ENCODE data around the gene CAMKMT. TPM values are rescaled to one million over a fixed set of nuclear protein-coding genes. Genes with fewer than 3 reads are reported as not detected.
A peak's percentile ranks its signal among the peaks of the same experiment; 100 is the strongest.

CAMKMT gene
- total RNA-seq, 2 experiments from 2014 or later: 11.9 to 13.9 TPM

DNA sequence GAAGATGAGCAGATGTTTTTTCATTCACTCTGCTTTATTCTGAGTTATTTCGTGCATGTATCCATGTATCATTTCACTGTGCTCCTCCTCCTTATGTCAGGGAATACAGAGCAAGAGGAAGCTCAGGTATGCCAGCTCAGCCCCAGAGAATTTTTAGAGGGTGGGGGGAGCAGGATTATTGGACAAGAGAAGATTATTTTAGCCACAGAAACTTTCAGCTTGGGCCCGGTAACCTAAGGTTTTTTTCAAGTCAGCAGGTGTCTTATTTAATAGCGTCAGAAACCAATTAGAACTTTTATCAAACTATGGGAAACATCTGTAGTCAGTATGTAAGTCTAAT, 346.9 kb downstream of the CAMKMT start:
- no peaks in the 10 kb centered on the region for H3K27me3 Mint-ChIP-seq
- Histone ChIP-seq H3K9me3 (ENCODE audit: control insufficient read depth in 1 of 2, insufficient read depth in 1 of 2, low read length in 2 of 2) (no peaks in the 10 kb centered on the region), H3K27ac (ENCODE audit: low read depth in 1 of 2, low read length in 2 of 2) (no peak overlapping the region), H3K4me1 (ENCODE audit: insufficient read depth, low read length) (peaks cover 2% of the 10 kb centered on the region), H3K36me3 (ENCODE audit: insufficient read depth, low read length) (no peaks in the 10 kb centered on the region), H3K27me3 (ENCODE audit: control insufficient read depth in 1 of 2, insufficient read depth in 2 of 2, low read length in 2 of 2) (no peaks in the 10 kb centered on the region), H3K4me3 (ENCODE audit: low read length) (no peak overlapping the region)
- H3K36me3 Mint-ChIP-seq (ENCODE audit: low read depth): peaks cover 12% of the 10 kb centered on the region
- H3K4me3 Mint-ChIP-seq: no peak overlapping the region
- TF ChIP-seq, protein P1, sequence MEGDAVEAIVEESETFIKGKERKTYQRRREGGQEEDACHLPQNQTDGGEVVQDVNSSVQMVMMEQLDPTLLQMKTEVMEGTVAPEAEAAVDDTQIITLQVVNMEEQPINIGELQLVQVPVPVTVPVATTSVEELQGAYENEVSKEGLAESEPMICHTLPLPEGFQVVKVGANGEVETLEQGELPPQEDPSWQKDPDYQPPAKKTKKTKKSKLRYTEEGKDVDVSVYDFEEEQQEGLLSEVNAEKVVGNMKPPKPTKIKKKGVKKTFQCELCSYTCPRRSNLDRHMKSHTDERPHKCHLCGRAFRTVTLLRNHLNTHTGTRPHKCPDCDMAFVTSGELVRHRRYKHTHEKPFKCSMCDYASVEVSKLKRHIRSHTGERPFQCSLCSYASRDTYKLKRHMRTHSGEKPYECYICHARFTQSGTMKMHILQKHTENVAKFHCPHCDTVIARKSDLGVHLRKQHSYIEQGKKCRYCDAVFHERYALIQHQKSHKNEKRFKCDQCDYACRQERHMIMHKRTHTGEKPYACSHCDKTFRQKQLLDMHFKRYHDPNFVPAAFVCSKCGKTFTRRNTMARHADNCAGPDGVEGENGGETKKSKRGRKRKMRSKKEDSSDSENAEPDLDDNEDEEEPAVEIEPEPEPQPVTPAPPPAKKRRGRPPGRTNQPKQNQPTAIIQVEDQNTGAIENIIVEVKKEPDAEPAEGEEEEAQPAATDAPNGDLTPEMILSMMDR (IDR thresholded peaks at IDR 0.05): no peak
- ChIA-PET POLR2A (no interaction called here), CTCF (no interaction called here)
- peaks cover 20% of the 10 kb centered on the region for H3K4me1 Mint-ChIP-seq (ENCODE audit: low read depth)
- DNase-seq (no peak), ATAC-seq (ENCODE audit: poor library complexity) (no peak)
- no peak overlapping the region for H3K27ac Mint-ChIP-seq
- no peaks in the 10 kb centered on the region for H3K9me3 Mint-ChIP-seq
- intact Hi-C loops (cut with DNase I, micrococcal nuclease): no loop called here

DNA sequence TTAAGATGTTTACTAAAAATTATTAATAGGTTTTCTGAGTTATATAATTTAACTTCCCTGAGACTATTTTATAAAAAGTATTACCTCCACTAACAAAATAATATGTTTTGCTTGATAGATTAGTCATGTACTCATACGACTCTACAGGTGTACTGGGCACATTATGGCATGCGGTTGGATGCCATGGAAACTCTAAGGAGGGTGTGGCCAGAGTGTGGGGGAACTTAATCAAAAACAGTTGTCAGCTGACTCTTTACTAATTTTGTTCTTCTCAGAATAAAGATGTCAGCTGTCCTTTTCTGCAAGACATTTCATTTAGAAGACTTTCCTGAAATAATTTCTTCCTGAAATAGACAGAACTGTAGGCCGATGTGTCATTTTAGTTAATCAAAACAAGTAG, 351.4 kb downstream of the CAMKMT start:
- no peak overlapping the region for H3K27ac ChIP-seq (ENCODE audit: low read depth in 1 of 2, low read length in 2 of 2)
- Mint-ChIP-seq H3K27me3 (no peaks in the 10 kb centered on the region), H3K9me3 (no peaks in the 10 kb centered on the region), H3K4me1 (ENCODE audit: low read depth) (peaks cover 5% of the 10 kb centered on the region), H3K36me3 (ENCODE audit: low read depth) (peaks cover 5% of the 10 kb centered on the region), H3K4me3 (no peak overlapping the region), H3K27ac (no peak overlapping the region)
- H3K4me1 ChIP-seq (ENCODE audit: insufficient read depth, low read length): peaks cover 2% of the 10 kb centered on the region
- no peaks in the 10 kb centered on the region for H3K27me3 ChIP-seq (ENCODE audit: control insufficient read depth in 1 of 2, insufficient read depth in 2 of 2, low read length in 2 of 2)
- DNase-seq (peak in 4 of 14 experiments; percentile 3 to 23 (median 4)), ATAC-seq (ENCODE audit: poor library complexity) (no peak)
- CTCF ChIA-PET: no interaction called here
- no peaks in the 10 kb centered on the region for H3K9me3 ChIP-seq (ENCODE audit: control insufficient read depth in 1 of 2, insufficient read depth in 1 of 2, low read length in 2 of 2)
- H3K36me3 ChIP-seq (ENCODE audit: insufficient read depth, low read length): no peaks in the 10 kb centered on the region
- H3K4me3 ChIP-seq (ENCODE audit: low read length): no peak overlapping the region
- TF ChIP-seq, protein P1 (IDR thresholded peaks at IDR 0.05): no peak
- POLR2A ChIA-PET: no interaction called here
- intact Hi-C loops (cut with DNase I, micrococcal nuclease): no loop called here

DNA sequence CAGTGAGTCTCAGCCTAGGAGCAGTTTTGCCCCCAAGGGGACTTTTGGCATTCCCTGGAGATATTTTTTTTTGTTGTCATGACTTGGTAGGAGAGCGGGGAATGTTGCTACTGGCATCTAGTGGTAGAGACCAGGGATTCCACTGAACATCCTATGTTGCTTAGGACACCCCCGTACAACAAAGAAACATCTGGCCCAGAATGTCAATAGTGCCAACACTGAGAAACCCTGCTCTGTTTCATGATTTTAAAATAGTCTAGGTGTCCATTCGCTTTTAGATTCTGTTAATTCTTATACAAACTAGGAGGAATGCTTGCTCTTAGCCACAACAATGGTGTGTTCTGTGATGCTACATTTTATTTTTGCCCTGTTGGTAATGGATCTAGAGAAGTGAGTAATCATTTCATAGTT, 353.9 kb downstream of the CAMKMT start:
- no peaks in the 10 kb centered on the region for H3K27me3 Mint-ChIP-seq
- POLR2A ChIA-PET: no interaction called here
- Histone ChIP-seq H3K36me3 (ENCODE audit: insufficient read depth, low read length) (no peaks in the 10 kb centered on the region), H3K9me3 (ENCODE audit: control insufficient read depth in 1 of 2, insufficient read depth in 1 of 2, low read length in 2 of 2) (no peaks in the 10 kb centered on the region), H3K27me3 (ENCODE audit: control insufficient read depth in 1 of 2, insufficient read depth in 2 of 2, low read length in 2 of 2) (no peaks in the 10 kb centered on the region), H3K4me3 (ENCODE audit: low read length) (no peak overlapping the region), H3K4me1 (ENCODE audit: insufficient read depth, low read length) (peaks cover 2% of the 10 kb centered on the region), H3K27ac (ENCODE audit: low read depth in 1 of 2, low read length in 2 of 2) (no peak overlapping the region)
- no peak overlapping the region for H3K27ac Mint-ChIP-seq
- no peaks in the 10 kb centered on the region for H3K4me1 Mint-ChIP-seq (ENCODE audit: low read depth)
- no peaks in the 10 kb centered on the region for H3K9me3 Mint-ChIP-seq
- intact Hi-C loops (cut with DNase I, micrococcal nuclease): no loop called here
- DNase-seq: no peak
- H3K4me3 Mint-ChIP-seq: no peak overlapping the region
- H3K36me3 Mint-ChIP-seq (ENCODE audit: low read depth): peaks cover 5% of the 10 kb centered on the region
- TF ChIP-seq, protein P1 (IDR thresholded peaks at IDR 0.05): no peak
- no peak for ATAC-seq (ENCODE audit: poor library complexity)
- CTCF ChIA-PET: no interaction called here
